GM12875 (cell line): Measurements from ENCODE around the gene GSC2.

Experiments
- H3K4me3 ChIP-seq: one replicate; pipeline ENCODE4 v1.5.1; 2011; ENCODE audit warnings: low read depth, low read length, control low read depth
- CTCF ChIP-seq: IDR thresholded peaks from 2 replicates; pipeline ENCODE4 v1.5.1; 2011; ENCODE audit warnings: low read depth, mild to moderate bottlenecking, control low read depth, inconsistent platforms, low read length, moderate library complexity, borderline replicate concordance; ENCODE audit not compliant: insufficient read depth

GSC2 gene

GRCh38 chr22:19129871-19130270, 20.2 kb downstream of the GSC2 start:
- H3K4me3 ChIP-seq, result no peak overlapping the region
- TF ChIP-seq CTCF, result no peak

GRCh38 chr22:19128946-19129727, 21.0 kb downstream of the GSC2 start:
- TF ChIP-seq CTCF, result no peak

GRCh38 chr22:19128009-19128401, 22.1 kb downstream of the GSC2 start:
- no peak overlapping the region for H3K4me3 ChIP-seq
- TF ChIP-seq CTCF, result no peak

More at GRCh38 chr22:19128946-19129727, 21.0 kb downstream of the GSC2 start:
- no peak overlapping the region for H3K4me3 ChIP-seq

GRCh38 chr22:19127329-19128008, 22.6 kb downstream of the GSC2 start:
- H3K4me3 ChIP-seq, result no peak overlapping the region
- no peak for TF ChIP-seq CTCF

- no peak for TF ChIP-seq CTCF
- H3K4me3 ChIP-seq, result no peak overlapping the region
Measured at GRCh38 chr22:19126309-19127273, 23.5 kb downstream of the GSC2 start.

GRCh38 chr22:19125474-19126308, 24.4 kb downstream of the GSC2 start:
- no peak for TF ChIP-seq CTCF

More at GRCh38 chr22:19125474-19126308, 24.4 kb downstream of the GSC2 start:
- H3K4me3 ChIP-seq, result no peak overlapping the region
